DLD1 (cell line): ENCODE results near the gene PTPRN2.

Source experiments
- in situ Hi-C: cut with HindIII; loops from 2 replicates; pipeline ENCODE4 v1.10.0; 2017; ENCODE audit warnings: low sequenced_read_pairs

The PTPRN2 gene

GRCh38 chr7:157827045-157827862 is 760.4 kb downstream of the PTPRN2 start:
- in situ Hi-C loops = no loop called here

DNA sequence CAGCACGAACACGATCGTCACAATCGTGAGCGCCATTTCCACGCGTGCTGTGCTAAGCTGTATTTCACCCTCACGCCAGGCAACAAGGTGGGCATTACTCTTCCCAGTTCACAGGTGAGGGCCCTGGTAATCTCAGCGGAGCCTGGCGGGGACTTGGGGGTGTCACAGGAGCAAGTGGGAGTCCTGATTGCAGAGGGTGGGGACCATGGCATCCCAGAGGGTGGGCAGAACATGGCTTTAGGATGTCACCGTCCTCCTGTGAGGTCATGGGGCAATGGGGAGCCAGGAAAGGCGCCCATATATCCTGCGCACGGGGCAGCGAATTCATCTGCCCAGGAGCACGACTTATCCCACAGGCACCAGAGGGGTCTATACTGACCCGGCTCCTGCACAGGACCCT is 761.1 kb downstream of the PTPRN2 start:
- in situ Hi-C loops = no loop called here

DNA sequence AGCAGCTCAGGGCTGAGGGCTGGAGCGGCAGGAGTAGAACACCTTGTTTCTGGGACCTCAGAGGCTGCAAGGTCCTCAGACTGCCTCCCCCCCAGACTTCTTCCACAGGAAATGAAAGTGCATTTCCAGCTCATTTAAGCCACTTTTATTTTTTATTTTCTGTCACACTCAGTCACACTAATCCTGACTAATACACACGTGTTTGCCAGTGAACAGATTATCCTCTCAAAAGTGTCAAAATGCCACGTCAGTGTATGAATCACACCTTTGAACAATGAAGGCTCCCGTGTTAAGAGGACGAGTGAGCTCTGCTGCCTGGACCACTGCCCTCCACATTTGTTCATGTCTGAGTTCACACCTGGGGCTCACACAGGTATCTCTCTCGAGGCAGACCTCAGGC is 762.3 kb downstream of the PTPRN2 start:
- in situ Hi-C loops = no loop called here

DNA sequence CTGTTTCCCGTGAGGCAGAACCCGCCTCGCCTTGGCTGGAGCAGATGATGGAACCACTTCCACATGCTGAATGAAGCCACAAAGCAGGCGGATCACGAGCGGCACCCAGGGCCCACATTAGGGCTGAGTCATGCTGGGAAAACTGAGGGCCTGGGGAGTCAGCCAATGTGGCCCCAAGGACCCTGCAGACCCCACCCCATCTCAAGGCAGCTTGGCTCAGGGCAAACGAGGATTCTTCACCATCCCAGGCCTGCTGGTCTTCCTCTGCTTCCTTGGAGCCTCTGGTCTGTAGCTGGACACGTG is 762.9 kb downstream of the PTPRN2 start:
- in situ Hi-C loops = no loop called here

GRCh38 chr7:157824011-157824818 is 763.4 kb downstream of the PTPRN2 start:
- in situ Hi-C loops = no loop called here

- in situ Hi-C loops = no loop called here
Observed at GRCh38 chr7:157822688-157823031, 765.0 kb downstream of the PTPRN2 start.

DNA sequence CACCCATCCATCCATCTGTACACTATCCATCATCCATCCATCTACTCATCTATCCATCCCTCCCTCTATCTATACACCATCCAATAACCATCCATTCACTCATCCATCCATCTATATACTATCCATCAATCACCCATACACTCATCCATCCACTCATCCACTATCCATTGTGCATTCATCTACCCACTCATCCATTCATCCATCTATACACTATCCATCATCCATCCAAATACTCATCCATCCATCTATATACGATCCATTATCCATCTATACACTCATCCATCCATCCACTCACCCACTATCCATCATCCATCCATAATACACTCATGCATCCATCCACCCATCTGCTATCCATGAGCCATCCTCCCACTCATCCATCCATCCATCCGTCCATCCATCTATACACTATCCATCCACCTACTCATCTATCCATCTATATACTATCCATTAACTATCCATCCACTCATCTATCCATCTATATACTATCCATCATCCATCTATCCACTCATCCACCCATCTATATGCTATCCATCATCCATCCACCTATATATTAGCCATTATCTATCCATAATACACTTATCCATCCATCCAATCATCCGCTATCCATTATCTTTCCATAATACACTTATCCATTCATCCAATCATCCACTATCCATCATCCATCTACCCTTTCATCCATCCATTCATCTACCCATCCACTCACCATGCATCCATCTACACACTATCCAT is 765.5 kb downstream of the PTPRN2 start:
- in situ Hi-C loops = no loop called here

DNA sequence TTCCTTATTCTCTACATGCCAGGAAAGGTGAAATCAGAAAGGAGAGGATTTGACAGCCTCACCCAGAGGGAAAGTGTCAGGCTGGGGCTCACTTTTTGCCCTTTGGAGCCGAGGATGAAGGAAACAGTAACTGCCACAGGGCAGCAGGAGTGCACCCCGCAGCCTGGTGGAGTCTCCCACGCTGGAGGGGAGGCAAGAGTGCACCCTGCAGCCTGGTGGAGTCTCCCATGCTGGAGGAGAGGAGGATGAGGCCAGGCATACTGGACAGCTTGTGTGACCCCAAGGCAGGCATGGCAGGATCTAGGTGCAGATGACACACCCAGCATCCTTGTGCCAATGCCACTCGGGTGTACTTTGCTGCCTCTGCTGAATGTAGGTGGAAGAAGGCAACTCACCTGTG is 766.8 kb downstream of the PTPRN2 start:
- in situ Hi-C loops = no loop called here

GRCh38 chr7:157819455-157819807 is 768.2 kb downstream of the PTPRN2 start:
- in situ Hi-C loops = no loop called here

DNA sequence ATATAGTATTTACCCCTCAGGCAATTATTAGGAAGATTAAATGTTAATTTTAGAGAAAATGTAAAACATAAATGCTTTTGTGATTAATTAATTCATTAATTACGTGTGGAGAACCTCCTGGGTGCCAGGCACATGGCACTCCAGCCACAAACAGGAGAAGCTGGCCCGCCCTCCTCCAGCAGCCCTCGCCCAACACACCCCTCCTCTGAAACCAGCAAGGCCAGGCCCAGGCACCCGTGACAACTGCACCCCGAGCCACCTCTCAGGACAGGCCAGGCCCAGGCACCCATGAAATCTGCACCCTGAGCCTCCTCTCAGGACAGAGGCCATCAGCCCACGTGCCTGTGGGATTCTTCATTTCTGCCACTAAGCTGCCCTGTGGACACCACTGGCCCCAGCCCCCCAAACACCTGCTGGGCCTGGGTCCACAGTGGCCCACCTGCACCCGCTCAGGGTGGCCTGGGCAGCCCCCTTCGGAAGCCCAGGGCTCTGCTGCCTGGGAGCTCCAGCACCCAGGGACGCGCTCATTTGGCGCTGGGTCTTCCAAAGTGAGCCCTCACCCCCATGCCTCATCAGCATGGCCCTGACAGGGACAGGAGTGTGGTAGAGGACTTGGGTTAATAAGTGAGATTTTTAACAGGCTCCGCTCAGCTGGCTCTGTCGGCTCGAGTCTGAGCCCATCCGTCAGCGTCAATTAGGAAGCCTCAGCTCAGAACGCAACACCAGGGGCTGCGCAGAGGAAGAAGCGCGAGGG is 768.7 kb downstream of the PTPRN2 start:
- in situ Hi-C loops = no loop called here

GRCh38 chr7:157817944-157818700 is 769.5 kb downstream of the PTPRN2 start:
- in situ Hi-C loops = no loop called here

DNA sequence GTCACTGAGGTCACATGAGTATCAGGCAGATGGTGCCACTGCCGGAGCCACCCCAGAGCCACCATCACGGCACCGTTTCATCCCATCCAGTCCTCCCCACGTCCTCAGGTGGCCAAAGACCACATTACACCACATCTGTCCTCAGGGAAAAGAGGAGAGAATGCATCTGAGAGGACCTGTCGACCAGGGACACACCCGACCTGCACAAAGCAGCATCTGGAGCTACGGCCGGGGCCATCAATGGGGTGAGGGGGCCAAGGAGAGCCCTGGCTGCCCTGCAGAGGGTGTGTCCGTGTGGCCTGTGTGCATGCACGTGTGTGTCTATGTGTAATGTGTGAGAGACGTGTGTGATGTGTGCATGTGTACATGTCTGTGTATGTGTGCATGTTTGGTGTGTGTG is 770.2 kb downstream of the PTPRN2 start:
- in situ Hi-C loops = no loop called here

- in situ Hi-C loops = no loop called here
Observed at GRCh38 chr7:157816526-157817250, 770.9 kb downstream of the PTPRN2 start.

DNA sequence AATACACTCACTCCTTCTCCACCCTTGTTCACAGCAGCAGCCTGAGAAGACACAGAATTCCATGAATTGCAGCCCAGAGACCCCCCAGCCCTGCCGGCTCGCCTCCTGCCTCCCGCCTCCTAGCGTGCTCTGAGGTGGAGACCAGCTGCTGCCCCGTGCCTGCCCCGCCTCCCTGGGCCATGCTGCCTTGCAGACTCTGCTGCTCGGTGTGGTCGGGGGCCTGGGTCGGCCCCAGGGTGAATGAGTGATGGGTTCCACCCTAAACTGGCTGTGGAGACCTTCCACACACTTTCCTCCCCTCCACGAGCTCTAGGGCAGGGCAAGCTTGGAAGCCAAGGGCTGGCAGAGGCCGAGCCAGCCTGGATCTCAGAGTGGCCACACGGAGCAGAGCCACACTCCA is 771.5 kb downstream of the PTPRN2 start:
- in situ Hi-C loops = no loop called here

DNA sequence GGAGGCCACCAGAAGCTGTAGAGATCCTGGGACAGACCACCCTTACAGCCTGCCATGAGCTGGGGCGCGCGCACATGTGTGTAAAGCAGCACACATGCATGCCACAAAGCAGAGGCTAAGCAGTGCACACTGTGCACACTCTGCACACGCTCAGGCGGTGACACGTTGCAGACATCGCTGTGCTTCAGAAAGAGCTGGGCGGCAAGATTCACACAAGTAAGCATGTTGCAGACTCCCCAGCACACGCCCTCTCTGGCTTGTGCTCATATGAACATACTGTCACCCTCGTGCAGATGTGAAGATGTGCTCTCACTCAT is 772.0 kb downstream of the PTPRN2 start:
- in situ Hi-C loops = no loop called here

- in situ Hi-C loops = no loop called here
Observed at GRCh38 chr7:157814931-157815705, 772.5 kb downstream of the PTPRN2 start.

DNA sequence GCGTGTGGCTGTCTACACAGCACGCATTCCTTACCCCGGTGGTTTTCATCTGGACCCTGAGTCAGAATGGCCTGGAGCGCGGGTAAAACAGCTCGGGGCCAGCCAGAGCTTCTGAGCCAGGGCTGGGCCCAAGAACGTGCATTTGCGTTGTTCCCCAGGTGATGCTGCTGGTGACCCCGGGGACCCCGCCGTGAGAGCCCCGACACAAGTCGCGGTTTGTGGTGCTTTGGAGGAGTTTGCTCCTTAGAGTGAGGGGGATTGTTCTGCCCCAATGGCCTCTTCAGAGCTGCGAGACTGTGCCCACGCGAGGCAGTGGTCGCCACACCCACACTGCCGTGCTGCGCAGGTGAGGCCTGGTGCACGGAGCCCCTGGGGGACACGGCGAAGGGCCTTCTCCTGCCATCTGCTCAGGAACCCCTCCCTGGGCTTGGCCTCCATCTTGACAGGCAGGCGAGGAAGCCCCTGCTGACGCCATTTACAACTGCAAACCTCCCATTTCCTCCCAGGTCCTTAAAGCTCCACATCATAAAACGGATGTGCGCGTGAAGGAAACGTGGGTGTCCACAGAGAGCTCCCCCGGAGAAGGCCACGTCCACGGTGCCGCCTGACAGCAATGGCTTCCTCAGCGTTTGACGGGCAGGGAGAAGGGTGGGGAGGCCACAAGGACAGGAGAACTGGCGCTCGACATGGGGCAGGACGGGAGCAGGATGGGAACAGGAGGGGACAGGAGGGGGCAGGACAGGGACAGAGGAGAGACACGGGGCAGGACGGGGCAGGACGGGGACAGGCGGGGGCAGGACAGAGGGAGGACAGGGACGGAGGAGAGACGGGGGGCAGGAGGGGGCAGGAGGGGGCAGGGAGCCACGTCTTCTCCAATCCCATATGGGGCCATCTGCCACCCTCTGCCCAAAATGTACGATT is 773.6 kb downstream of the PTPRN2 start:
- in situ Hi-C loops = no loop called here

DNA sequence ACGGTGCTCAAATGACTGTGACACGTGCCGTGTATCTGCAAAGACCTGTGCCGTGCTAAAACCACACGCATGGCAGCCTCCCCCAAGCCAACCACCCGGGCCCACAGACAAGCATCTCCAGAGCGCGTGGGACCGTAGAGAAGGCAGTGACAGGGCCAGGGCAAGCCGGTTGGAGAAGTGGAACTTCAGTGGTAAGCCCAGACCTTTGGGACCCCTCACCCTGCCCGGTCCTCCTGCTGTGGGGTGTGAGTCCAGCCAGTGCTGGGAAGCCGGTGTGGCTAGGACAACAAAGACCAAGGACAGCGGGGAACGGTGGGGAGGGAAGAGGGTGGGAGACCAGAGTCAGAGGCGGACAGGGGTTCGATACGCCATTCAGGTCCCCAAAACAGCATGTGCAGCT is 774.6 kb downstream of the PTPRN2 start:
- in situ Hi-C loops = no loop called here
